Measurements from ENCODE around the gene SPSB4.

GRCh38 chr3:141080431-141080830 is 29.3 kb downstream of the SPSB4 start:
- TF ChIP-seq EZH2 (optimal IDR thresholded peaks at IDR 0.05; ENCODE audit: low read depth, low read length) (no peak), CTCF (IDR thresholded peaks at IDR 0.05; ENCODE audit: low read length) (no peak), EZH2phosphoT487 (IDR thresholded peaks at IDR 0.05; ENCODE audit: low read length) (no peak)

Measured in MM.1S (cell line).